ENCODE results near the gene PNPLA3. TPM values are rescaled to one million over a fixed set of nuclear protein-coding genes. Genes with fewer than 3 reads are reported as not detected.

PNPLA3 gene
- total RNA-seq, 1 experiment from 2014 or later: 7.3 TPM

DNA sequence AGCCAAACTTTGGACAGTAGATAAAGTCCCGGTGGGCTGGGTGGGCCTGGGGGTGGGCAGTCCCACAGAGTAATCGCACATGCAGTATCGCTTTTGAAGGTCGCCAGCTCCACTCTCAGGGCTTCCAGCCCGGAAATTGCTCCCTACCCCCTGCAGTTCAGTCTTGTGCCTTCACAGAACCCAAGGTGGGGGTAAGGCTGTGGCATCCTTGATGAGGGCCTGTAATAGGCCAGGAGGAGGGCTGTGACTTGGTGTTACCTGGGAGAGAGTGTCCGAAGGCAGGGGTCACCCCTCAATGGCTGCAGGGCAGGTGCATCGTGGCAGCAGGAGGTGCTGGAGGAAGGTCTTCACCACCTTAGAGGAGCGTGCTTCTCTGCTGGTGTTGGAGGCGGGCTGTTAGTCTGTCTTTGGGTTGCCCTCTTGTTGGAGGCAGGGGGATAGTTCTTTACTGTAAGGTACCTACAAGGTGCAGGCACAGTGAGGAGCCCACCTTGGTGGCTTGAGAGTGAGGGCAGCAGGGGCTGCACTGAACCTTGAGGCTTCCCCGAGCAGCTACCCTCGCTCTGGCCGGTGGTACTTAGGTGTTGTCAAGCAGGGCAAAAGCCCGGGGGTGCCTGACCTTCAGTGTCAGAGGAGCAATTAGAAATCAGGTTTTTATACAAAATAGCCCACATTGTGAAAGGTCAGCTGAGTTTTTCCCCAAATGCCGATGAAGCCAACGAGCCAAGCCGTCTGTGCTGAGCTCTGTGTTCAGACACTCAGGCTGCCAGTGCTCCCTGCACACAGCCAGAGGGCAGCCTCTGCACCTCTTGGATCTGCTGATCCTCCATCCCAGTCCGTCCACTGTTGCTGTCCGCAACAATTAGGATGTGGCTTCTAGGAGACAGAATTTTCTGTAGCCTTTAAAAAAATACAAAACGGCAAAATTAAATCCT, 53.5 kb downstream of the PNPLA3 start:
- Histone ChIP-seq H3K9me2 (ENCODE audit: insufficient read depth) (no peaks in the 10 kb centered on the region), H3K27me3 (ENCODE audit: insufficient read depth, low read length) (no peaks in the 10 kb centered on the region), H3K4me3 (replicated peaks in 1 of 2; ENCODE audit: low read depth in 1 of 2, low read length in 2 of 2) (no peak overlapping the region), H3K9ac (ENCODE audit: low read length) (no peak overlapping the region), H3K36me3 (ENCODE audit: control insufficient read depth in 1 of 2, insufficient read depth in 2 of 2, low read length in 2 of 2) (peaks cover 29 to 34% of the 10 kb centered on the region in 2 experiments; a peak in 3 of 4 replicates), H3K9me3 (ENCODE audit: control insufficient read depth in 1 of 2, insufficient read depth in 1 of 2, low read depth in 1 of 2, low read length in 2 of 2) (no peaks in the 10 kb centered on the region), H4K20me1 (ENCODE audit: insufficient read depth) (no peaks in the 10 kb centered on the region), H3K79me2 (ENCODE audit: insufficient read depth, low read length) (no peaks in the 10 kb centered on the region), H3K27ac (ENCODE audit: low read depth, low read length) (no peak overlapping the region), H3K4me1 (ENCODE audit: control insufficient read depth in 1 of 2, insufficient read depth in 2 of 2, low read length in 2 of 2) (no peaks in the 10 kb centered on the region), H3K4me2 (ENCODE audit: low read length) (no peak overlapping the region), H2AFZ (ENCODE audit: low read depth, low read length, poor library complexity, severe bottlenecking) (no peak overlapping the region)
- no peak for ATAC-seq
- no peak for DNase-seq (ENCODE audit: low read depth, low spot score)
- no TSS peak for BruUV-seq (replicated peaks)
- ChIA-PET CTCF (interaction anchor here (1.4 kb wide), 1 partner anchor 109 kb away, joined by 4 read pairs; no protein-coding TSS in a partner anchor), POLR2A (no interaction called here), RAD21 (ENCODE audit: low non-redundant PET in 1 of 2, low total read pairs in 2 of 2, uncharacterized antibody in 2 of 2, unreplicated experiment in 2 of 2) (no interaction called here)
- intact Hi-C loops (cut with micrococcal nuclease): no loop called here
- no peak for TF ChIP-seq ZNF274 (IDR thresholded peaks at IDR 0.05; ENCODE audit: low read depth, low read length)

DNA sequence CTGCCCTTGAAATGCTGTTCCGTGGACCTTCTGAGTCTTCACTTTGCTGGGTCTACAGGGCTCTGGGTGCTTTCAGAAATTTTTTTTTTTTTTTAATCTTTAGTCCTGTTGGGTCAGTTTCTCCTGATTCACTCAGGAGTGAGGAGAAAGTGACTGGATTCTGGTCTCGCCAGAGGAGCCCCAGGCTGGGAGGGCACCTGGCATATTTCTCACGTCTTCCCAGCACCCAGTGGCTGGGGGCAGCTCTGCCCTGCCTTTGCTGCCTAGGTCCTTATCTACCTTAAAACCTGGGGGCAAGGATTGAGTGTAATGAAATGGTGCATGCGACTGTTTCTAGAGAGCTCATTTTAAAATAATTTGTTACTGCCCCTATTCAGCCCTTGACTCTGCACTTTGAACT, 55.0 kb downstream of the PNPLA3 start:
- no TSS peak for BruUV-seq (replicated peaks)
- DNase-seq (ENCODE audit: low read depth, low spot score): no peak
- TF ChIP-seq POLR2A (IDR thresholded peaks at IDR 0.05; ENCODE audit: borderline replicate concordance, extremely low read depth, insufficient read depth, insufficient read length) (no peak), ELF1 (IDR thresholded peaks at IDR 0.05; ENCODE audit: borderline replicate concordance, low read depth) (no peak), ZNF274 (IDR thresholded peaks at IDR 0.05; ENCODE audit: low read depth, low read length) (no peak), SIN3A (IDR thresholded peaks at IDR 0.05; ENCODE audit: low read depth) (no peak), EGR1 (IDR thresholded peaks at IDR 0.05; ENCODE audit: low read depth) (no peak), EZH2 (IDR thresholded peaks at IDR 0.05) (no peak), ATF3 (IDR thresholded peaks at IDR 0.05) (no peak), SP1 (IDR thresholded peaks at IDR 0.05; ENCODE audit: low read depth) (no peak), TCF7L2 (IDR thresholded peaks at IDR 0.05; ENCODE audit: borderline replicate concordance, extremely low read depth, insufficient read depth, insufficient read length) (no peak), SRF (IDR thresholded peaks at IDR 0.05; ENCODE audit: low read depth) (no peak)
- TF ChIP-seq, protein P1, sequence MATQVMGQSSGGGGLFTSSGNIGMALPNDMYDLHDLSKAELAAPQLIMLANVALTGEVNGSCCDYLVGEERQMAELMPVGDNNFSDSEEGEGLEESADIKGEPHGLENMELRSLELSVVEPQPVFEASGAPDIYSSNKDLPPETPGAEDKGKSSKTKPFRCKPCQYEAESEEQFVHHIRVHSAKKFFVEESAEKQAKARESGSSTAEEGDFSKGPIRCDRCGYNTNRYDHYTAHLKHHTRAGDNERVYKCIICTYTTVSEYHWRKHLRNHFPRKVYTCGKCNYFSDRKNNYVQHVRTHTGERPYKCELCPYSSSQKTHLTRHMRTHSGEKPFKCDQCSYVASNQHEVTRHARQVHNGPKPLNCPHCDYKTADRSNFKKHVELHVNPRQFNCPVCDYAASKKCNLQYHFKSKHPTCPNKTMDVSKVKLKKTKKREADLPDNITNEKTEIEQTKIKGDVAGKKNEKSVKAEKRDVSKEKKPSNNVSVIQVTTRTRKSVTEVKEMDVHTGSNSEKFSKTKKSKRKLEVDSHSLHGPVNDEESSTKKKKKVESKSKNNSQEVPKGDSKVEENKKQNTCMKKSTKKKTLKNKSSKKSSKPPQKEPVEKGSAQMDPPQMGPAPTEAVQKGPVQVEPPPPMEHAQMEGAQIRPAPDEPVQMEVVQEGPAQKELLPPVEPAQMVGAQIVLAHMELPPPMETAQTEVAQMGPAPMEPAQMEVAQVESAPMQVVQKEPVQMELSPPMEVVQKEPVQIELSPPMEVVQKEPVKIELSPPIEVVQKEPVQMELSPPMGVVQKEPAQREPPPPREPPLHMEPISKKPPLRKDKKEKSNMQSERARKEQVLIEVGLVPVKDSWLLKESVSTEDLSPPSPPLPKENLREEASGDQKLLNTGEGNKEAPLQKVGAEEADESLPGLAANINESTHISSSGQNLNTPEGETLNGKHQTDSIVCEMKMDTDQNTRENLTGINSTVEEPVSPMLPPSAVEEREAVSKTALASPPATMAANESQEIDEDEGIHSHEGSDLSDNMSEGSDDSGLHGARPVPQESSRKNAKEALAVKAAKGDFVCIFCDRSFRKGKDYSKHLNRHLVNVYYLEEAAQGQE (IDR thresholded peaks at IDR 0.05; ENCODE audit: low read depth): no peak
- H3K27ac ChIP-seq (ENCODE audit: low read depth, low read length): no peak overlapping the region
- no peaks in the 10 kb centered on the region for H3K9me3 ChIP-seq (ENCODE audit: control insufficient read depth in 1 of 2, insufficient read depth in 1 of 2, low read depth in 1 of 2, low read length in 2 of 2)
- no peaks in the 10 kb centered on the region for H3K27me3 ChIP-seq (ENCODE audit: insufficient read depth, low read length)
- H3K36me3 ChIP-seq (ENCODE audit: control insufficient read depth in 1 of 2, insufficient read depth in 2 of 2, low read length in 2 of 2): peaks cover 27 to 30% of the 10 kb centered on the region in 2 experiments; a peak in 3 of 4 replicates
- H2AFZ ChIP-seq (ENCODE audit: low read depth, low read length, poor library complexity, severe bottlenecking): no peak overlapping the region
- RAD21 ChIA-PET (ENCODE audit: low non-redundant PET in 1 of 2, low total read pairs in 2 of 2, uncharacterized antibody in 2 of 2, unreplicated experiment in 2 of 2): no interaction called here
- intact Hi-C loops (cut with micrococcal nuclease): no loop called here
- H3K4me1 ChIP-seq (ENCODE audit: control insufficient read depth in 1 of 2, insufficient read depth in 2 of 2, low read length in 2 of 2): no peaks in the 10 kb centered on the region
- H3K9me2 ChIP-seq (ENCODE audit: insufficient read depth): no peaks in the 10 kb centered on the region
- H4K20me1 ChIP-seq (ENCODE audit: insufficient read depth): no peaks in the 10 kb centered on the region
- no peaks in the 10 kb centered on the region for H3K79me2 ChIP-seq (ENCODE audit: insufficient read depth, low read length)
- CTCF ChIA-PET: no interaction called here
- H3K9ac ChIP-seq (ENCODE audit: low read length): no peak overlapping the region
- no peak overlapping the region for H3K4me3 ChIP-seq (replicated peaks in 1 of 2; ENCODE audit: low read depth in 1 of 2, low read length in 2 of 2)
- ATAC-seq: no peak
- POLR2A ChIA-PET: no interaction called here
- H3K4me2 ChIP-seq (ENCODE audit: low read length): no peak overlapping the region

Data from HCT116 (cell line).